Measurements from ENCODE around the gene SPACDR. TPM values are rescaled to one million over a fixed set of nuclear protein-coding genes. Genes with fewer than 3 reads are reported as not detected.
A peak's percentile ranks its signal among the peaks of the same experiment; 100 is the strongest.

SPACDR gene
- total RNA-seq, 1 donor from 2014 or later: 0.88 TPM

GRCh38 chr7:100466653-100467605 is 2.9 kb upstream of the SPACDR start:
- TF ChIP-seq CTCF (IDR thresholded peaks at IDR 0.05; ENCODE audit: borderline replicate concordance): no peak
- no peak for DNase-seq
- Histone ChIP-seq H3K36me3 (peaks cover 18% of the 10 kb centered on the region), H3K9me3 (replicated peaks) (no peaks in the 10 kb centered on the region), H3K27ac (replicated peaks) (peak overlapping the region; percentile 80), H3K4me1 (peaks cover 68% of the 10 kb centered on the region), H3K27me3 (ENCODE audit: low read depth) (no peaks in the 10 kb centered on the region), H3K4me3 (peak overlapping the region; percentile 37)
- intact Hi-C loops (cut with micrococcal nuclease): loop anchor here (5.0 kb wide), 1 partner anchor 260 kb away; no protein-coding TSS in a partner anchor

GRCh38 chr7:100465702-100466311 is 1.7 kb upstream of the SPACDR start:
- Histone ChIP-seq H3K36me3 (peaks cover 9% of the 10 kb centered on the region), H3K9me3 (replicated peaks) (no peaks in the 10 kb centered on the region), H3K4me3 (peak overlapping the region; percentile 37), H3K27me3 (ENCODE audit: low read depth) (no peaks in the 10 kb centered on the region), H3K27ac (replicated peaks) (peak overlapping the region; percentile 80), H3K4me1 (peaks cover 56% of the 10 kb centered on the region)
- intact Hi-C loops (cut with micrococcal nuclease): loop anchor here (5.0 kb wide), 1 partner anchor 261 kb away; no protein-coding TSS in a partner anchor
- peak; percentile 80 for DNase-seq
- TF ChIP-seq CTCF (IDR thresholded peaks at IDR 0.05; ENCODE audit: borderline replicate concordance): peak; percentile 81

GRCh38 chr7:100465299-100465698 is 1.2 kb upstream of the SPACDR start:
- intact Hi-C loops (cut with micrococcal nuclease): loop anchor here (5.0 kb wide), 1 partner anchor 262 kb away; no protein-coding TSS in a partner anchor
- no peaks in the 10 kb centered on the region for H3K27me3 ChIP-seq (ENCODE audit: low read depth)
- peaks cover 6% of the 10 kb centered on the region for H3K36me3 ChIP-seq
- peaks cover 54% of the 10 kb centered on the region for H3K4me1 ChIP-seq
- H3K4me3 ChIP-seq: no peak overlapping the region
- DNase-seq: no peak
- H3K27ac ChIP-seq (replicated peaks): peak overlapping the region; percentile 80
- H3K9me3 ChIP-seq (replicated peaks): no peaks in the 10 kb centered on the region
- TF ChIP-seq CTCF (IDR thresholded peaks at IDR 0.05; ENCODE audit: borderline replicate concordance): no peak

- Histone ChIP-seq H3K4me1 (peaks cover 50% of the 10 kb centered on the region), H3K27me3 (ENCODE audit: low read depth) (no peaks in the 10 kb centered on the region), H3K9me3 (replicated peaks) (no peaks in the 10 kb centered on the region), H3K36me3 (peaks cover 10% of the 10 kb centered on the region), H3K4me3 (no peak overlapping the region), H3K27ac (replicated peaks) (no peak overlapping the region)
- intact Hi-C loops (cut with micrococcal nuclease): loop anchor here (5.0 kb wide), 1 partner anchor 263 kb away; no protein-coding TSS in a partner anchor
- no peak for DNase-seq
- TF ChIP-seq CTCF (IDR thresholded peaks at IDR 0.05; ENCODE audit: borderline replicate concordance): no peak
Observed at GRCh38 chr7:100464791-100465190, 731 bp upstream of the SPACDR start.

GRCh38 chr7:100457033-100457432 is 7.0 kb downstream of the SPACDR start:
- no peaks in the 10 kb centered on the region for H3K4me1 ChIP-seq
- H3K9me3 ChIP-seq (replicated peaks): no peaks in the 10 kb centered on the region
- peaks cover 4% of the 10 kb centered on the region for H3K36me3 ChIP-seq
- no peak overlapping the region for H3K4me3 ChIP-seq
- no peaks in the 10 kb centered on the region for H3K27me3 ChIP-seq (ENCODE audit: low read depth)
- DNase-seq: no peak
- TF ChIP-seq CTCF (IDR thresholded peaks at IDR 0.05; ENCODE audit: borderline replicate concordance): no peak
- H3K27ac ChIP-seq (replicated peaks): no peak overlapping the region
- intact Hi-C loops (cut with micrococcal nuclease): no loop called here

Measured in left ventricle myocardium inferior (tissue), 1 donor.